ENCODE results near the gene ITM2B.

Gene ITM2B

GRCh38 chr13:48264058-48264457, 31.1 kb downstream of the ITM2B start:
- no peak for DNase-seq

GRCh38 chr13:48265217-48265815, 32.3 kb downstream of the ITM2B start:
- DNase-seq, result no peak

- no peak for DNase-seq
Measured at GRCh38 chr13:48266150-48266549, 33.1 kb downstream of the ITM2B start.

GRCh38 chr13:48266701-48267639, 34.0 kb downstream of the ITM2B start:
- no peak for DNase-seq

- DNase-seq, result no peak
Measured at GRCh38 chr13:48268019-48268418, 35.0 kb downstream of the ITM2B start.

- no peak for DNase-seq
Measured at GRCh38 chr13:48273346-48273745, 40.3 kb downstream of the ITM2B start.

GRCh38 chr13:48275507-48275906, 42.5 kb downstream of the ITM2B start:
- no peak for DNase-seq

GRCh38 chr13:48278806-48279205, 45.8 kb downstream of the ITM2B start:
- DNase-seq, result peak; percentile 6

GRCh38 chr13:48281556-48281955, 48.5 kb downstream of the ITM2B start:
- DNase-seq, result no peak

- DNase-seq, result no peak
Measured at GRCh38 chr13:48291730-48292129, 58.7 kb downstream of the ITM2B start.

- no peak for DNase-seq
Measured at GRCh38 chr13:48292650-48293049, 59.6 kb downstream of the ITM2B start.

GRCh38 chr13:48294653-48295052, 61.6 kb downstream of the ITM2B start:
- DNase-seq, result no peak

- no peak for DNase-seq
Measured at GRCh38 chr13:48295271-48295670, 62.3 kb downstream of the ITM2B start.

GRCh38 chr13:48296528-48296927, 63.5 kb downstream of the ITM2B start:
- no peak for DNase-seq

- DNase-seq, result no peak
Measured at GRCh38 chr13:48297131-48297786, 64.3 kb downstream of the ITM2B start.

GRCh38 chr13:48299591-48299990, 66.6 kb downstream of the ITM2B start:
- no peak for DNase-seq

GRCh38 chr13:48302871-48303358, 69.9 kb downstream of the ITM2B start:
- DNase-seq, result no peak

- DNase-seq, result peak; percentile 4
Measured at GRCh38 chr13:48303359-48304142, 70.5 kb downstream of the ITM2B start, which contains the start of gene RB1. Gene RB1, plus strand, starts transcription at chr13:48303751. Its CDS starts 162 bp downstream, at chr13:48303913.

GRCh38 chr13:48304143-48304876, 71.3 kb downstream of the ITM2B start:
- DNase-seq, result no peak

GRCh38 chr13:48311223-48311622, 78.2 kb downstream of the ITM2B start:
- no peak for DNase-seq

GRCh38 chr13:48315969-48316650, 83.1 kb downstream of the ITM2B start:
- no peak for DNase-seq
